Duodenal mucosa (tissue), 2 donors: ENCODE data around the gene POPDC2.

Experiments
- H3K27ac ChIP-seq: one replicate; pipeline ENCODE4 v1.7.0; 2013; ENCODE audit warnings: low read depth, low read length
- H3K27me3 ChIP-seq, 2 donors: one replicate each; pipeline ENCODE4 v1.7.0; 2013; ENCODE audit warnings: low read length in 2 of 2, control low read depth in 1 of 2; ENCODE audit not compliant: insufficient read depth in 2 of 2, control insufficient read depth in 1 of 2
- H3K36me3 ChIP-seq, 2 donors: one replicate each; pipeline ENCODE4 v1.7.0; 2013; ENCODE audit warnings: low read length in 2 of 2, control low read depth in 1 of 2; ENCODE audit not compliant: insufficient read depth in 2 of 2, control insufficient read depth in 1 of 2
- H3K4me1 ChIP-seq, 2 donors: one replicate each; pipeline ENCODE4 v1.7.0; 2013; ENCODE audit warnings: low read length in 2 of 2, control low read depth in 1 of 2; ENCODE audit not compliant: insufficient read depth in 2 of 2, control insufficient read depth in 1 of 2
- H3K4me3 ChIP-seq, 2 donors: one replicate each; pipeline ENCODE4 v1.7.0; 2013; ENCODE audit warnings: low read length in 2 of 2, low read depth in 1 of 2
- H3K9ac ChIP-seq, 2 donors: one replicate each; pipeline ENCODE4 v1.7.0; 2013; ENCODE audit warnings: low read length in 2 of 2, low read depth in 1 of 2
- H3K9me3 ChIP-seq, 2 donors: one replicate each; pipeline ENCODE4 v1.7.0; 2013; ENCODE audit warnings: low read length in 2 of 2, control low read depth in 1 of 2; ENCODE audit not compliant: control insufficient read depth in 1 of 2

Gene POPDC2

GRCh38 chr3:119616056-119616455 is 44.3 kb downstream of the POPDC2 start:
- Histone ChIP-seq H3K4me1 (no peaks in the 10 kb centered on the region), H3K4me3 (no peak overlapping the region), H3K9me3 (no peaks in the 10 kb centered on the region), H3K27ac (no peak overlapping the region), H3K9ac (no peak overlapping the region), H3K27me3 (no peaks in the 10 kb centered on the region), H3K36me3 (no peaks in the 10 kb centered on the region)

GRCh38 chr3:119613872-119614271 is 46.5 kb downstream of the POPDC2 start:
- H3K4me3 ChIP-seq: no peak overlapping the region
- no peaks in the 10 kb centered on the region for H3K36me3 ChIP-seq
- no peaks in the 10 kb centered on the region for H3K4me1 ChIP-seq
- no peak overlapping the region for H3K27ac ChIP-seq
- H3K27me3 ChIP-seq: peaks cover 0 to 4% of the 10 kb centered on the region in 2 donors
- no peaks in the 10 kb centered on the region for H3K9me3 ChIP-seq
- no peak overlapping the region for H3K9ac ChIP-seq

- Histone ChIP-seq H3K36me3 (no peaks in the 10 kb centered on the region), H3K4me3 (no peak overlapping the region), H3K27me3 (peaks cover 0 to 4% of the 10 kb centered on the region in 2 donors), H3K9ac (no peak overlapping the region), H3K27ac (no peak overlapping the region), H3K4me1 (no peaks in the 10 kb centered on the region), H3K9me3 (no peaks in the 10 kb centered on the region)
Measured at GRCh38 chr3:119613201-119613600, 47.2 kb downstream of the POPDC2 start.

- Histone ChIP-seq H3K9ac (no peak overlapping the region), H3K27ac (no peak overlapping the region), H3K4me1 (no peaks in the 10 kb centered on the region), H3K4me3 (no peak overlapping the region), H3K9me3 (no peaks in the 10 kb centered on the region), H3K27me3 (peaks cover 0 to 4% of the 10 kb centered on the region in 2 donors), H3K36me3 (no peaks in the 10 kb centered on the region)
Measured at GRCh38 chr3:119611664-119612063, 48.7 kb downstream of the POPDC2 start.

GRCh38 chr3:119609301-119609700 is 51.1 kb downstream of the POPDC2 start:
- H3K27ac ChIP-seq: no peak overlapping the region
- H3K36me3 ChIP-seq: no peaks in the 10 kb centered on the region
- H3K4me3 ChIP-seq: no peak overlapping the region
- peaks cover 0 to 4% of the 10 kb centered on the region in 2 donors for H3K27me3 ChIP-seq
- H3K9ac ChIP-seq: no peak overlapping the region
- no peaks in the 10 kb centered on the region for H3K4me1 ChIP-seq
- H3K9me3 ChIP-seq: no peaks in the 10 kb centered on the region

GRCh38 chr3:119608405-119609000 is 51.9 kb downstream of the POPDC2 start:
- Histone ChIP-seq H3K9me3 (no peaks in the 10 kb centered on the region), H3K4me1 (no peaks in the 10 kb centered on the region), H3K27me3 (peaks cover 0 to 4% of the 10 kb centered on the region in 2 donors), H3K36me3 (no peaks in the 10 kb centered on the region), H3K9ac (no peak overlapping the region), H3K27ac (no peak overlapping the region), H3K4me3 (no peak overlapping the region)

GRCh38 chr3:119604878-119605277 is 55.5 kb downstream of the POPDC2 start:
- Histone ChIP-seq H3K9ac (no peak overlapping the region), H3K9me3 (no peaks in the 10 kb centered on the region), H3K27me3 (peaks cover 0 to 4% of the 10 kb centered on the region in 2 donors), H3K4me3 (no peak overlapping the region), H3K27ac (no peak overlapping the region), H3K36me3 (no peaks in the 10 kb centered on the region), H3K4me1 (no peaks in the 10 kb centered on the region)

- no peak overlapping the region for H3K27ac ChIP-seq
- no peaks in the 10 kb centered on the region for H3K27me3 ChIP-seq
- H3K9me3 ChIP-seq: no peaks in the 10 kb centered on the region
- no peaks in the 10 kb centered on the region for H3K36me3 ChIP-seq
- no peak overlapping the region for H3K9ac ChIP-seq
- peaks cover 0 to 5% of the 10 kb centered on the region in 2 donors for H3K4me1 ChIP-seq
- no peak overlapping the region for H3K4me3 ChIP-seq
Measured at GRCh38 chr3:119602676-119603075, 57.7 kb downstream of the POPDC2 start.

GRCh38 chr3:119601154-119601553 is 59.2 kb downstream of the POPDC2 start:
- Histone ChIP-seq H3K36me3 (no peaks in the 10 kb centered on the region), H3K9me3 (no peaks in the 10 kb centered on the region), H3K9ac (no peak overlapping the region), H3K27me3 (no peaks in the 10 kb centered on the region), H3K4me3 (no peak overlapping the region), H3K27ac (no peak overlapping the region), H3K4me1 (peaks cover 0 to 9% of the 10 kb centered on the region in 2 donors)

- H3K27ac ChIP-seq: no peak overlapping the region
- H3K9me3 ChIP-seq: no peaks in the 10 kb centered on the region
- H3K36me3 ChIP-seq: no peaks in the 10 kb centered on the region
- peaks cover 0 to 13% of the 10 kb centered on the region in 2 donors for H3K4me1 ChIP-seq
- H3K9ac ChIP-seq: no peak overlapping the region
- H3K27me3 ChIP-seq: no peaks in the 10 kb centered on the region
- no peak overlapping the region for H3K4me3 ChIP-seq
Measured at GRCh38 chr3:119600732-119601131, 59.7 kb downstream of the POPDC2 start.
